C4-2B (cell line): Measurements from ENCODE around the gene SLC27A2.

Experiments
- H3K27ac ChIP-seq: fragments of 450-650 bp; 2 replicates; pipeline ENCODE4 v1.5.1; 2017
- ZFX ChIP-seq: fragments of 450-650 bp; IDR thresholded peaks from 2 replicates; pipeline ENCODE4 v1.6.1; 2017
- TF ChIP-seq, protein P1 (sequence below): fragments of 450-650 bp; conservative IDR thresholded peaks from 2 replicates; pipeline ENCODE4 v1.5.1; 2017; ENCODE audit warnings: mild to moderate bottlenecking

The SLC27A2 gene

DNA sequence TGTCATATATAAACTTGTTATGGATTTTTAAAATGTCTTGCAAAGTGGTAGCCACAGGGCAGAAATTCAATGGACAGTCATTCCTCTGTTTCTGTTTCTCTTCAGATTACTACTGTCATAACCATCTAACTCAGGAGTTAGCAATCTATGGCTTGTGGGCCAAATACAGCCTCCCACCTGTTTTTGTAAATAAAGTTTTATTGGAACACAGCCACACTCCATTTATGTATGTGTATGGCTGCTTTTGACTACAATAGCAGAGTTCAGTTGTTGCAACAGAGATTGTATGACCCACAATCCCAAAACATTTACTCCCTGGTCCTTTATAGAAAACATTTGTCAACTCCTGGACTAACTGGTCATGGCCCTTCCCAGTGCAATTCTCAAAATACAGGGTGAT is 20.0 kb downstream of the SLC27A2 start:
- no peak overlapping the region for H3K27ac ChIP-seq
- TF ChIP-seq, protein P1, sequence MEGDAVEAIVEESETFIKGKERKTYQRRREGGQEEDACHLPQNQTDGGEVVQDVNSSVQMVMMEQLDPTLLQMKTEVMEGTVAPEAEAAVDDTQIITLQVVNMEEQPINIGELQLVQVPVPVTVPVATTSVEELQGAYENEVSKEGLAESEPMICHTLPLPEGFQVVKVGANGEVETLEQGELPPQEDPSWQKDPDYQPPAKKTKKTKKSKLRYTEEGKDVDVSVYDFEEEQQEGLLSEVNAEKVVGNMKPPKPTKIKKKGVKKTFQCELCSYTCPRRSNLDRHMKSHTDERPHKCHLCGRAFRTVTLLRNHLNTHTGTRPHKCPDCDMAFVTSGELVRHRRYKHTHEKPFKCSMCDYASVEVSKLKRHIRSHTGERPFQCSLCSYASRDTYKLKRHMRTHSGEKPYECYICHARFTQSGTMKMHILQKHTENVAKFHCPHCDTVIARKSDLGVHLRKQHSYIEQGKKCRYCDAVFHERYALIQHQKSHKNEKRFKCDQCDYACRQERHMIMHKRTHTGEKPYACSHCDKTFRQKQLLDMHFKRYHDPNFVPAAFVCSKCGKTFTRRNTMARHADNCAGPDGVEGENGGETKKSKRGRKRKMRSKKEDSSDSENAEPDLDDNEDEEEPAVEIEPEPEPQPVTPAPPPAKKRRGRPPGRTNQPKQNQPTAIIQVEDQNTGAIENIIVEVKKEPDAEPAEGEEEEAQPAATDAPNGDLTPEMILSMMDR, result no peak
- TF ChIP-seq ZFX, result no peak

DNA sequence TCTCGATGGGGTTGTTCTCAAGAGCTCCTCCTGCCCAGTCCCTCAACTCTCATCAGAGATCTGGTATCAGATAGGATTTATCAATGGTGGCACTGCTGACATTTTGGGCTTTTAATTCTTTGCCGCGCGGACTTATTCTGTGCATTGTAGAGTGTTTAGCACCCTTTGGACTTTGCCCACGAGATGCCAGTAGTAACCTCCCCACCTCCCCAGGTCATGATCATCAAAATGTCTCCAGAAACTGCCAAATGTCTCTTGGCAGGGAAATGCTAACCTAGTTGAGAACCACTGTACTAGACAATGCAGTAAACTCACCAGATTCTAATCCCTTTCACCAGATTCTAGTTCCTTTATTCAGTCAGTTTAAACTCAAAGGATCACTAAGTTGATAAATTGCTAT is 24.0 kb downstream of the SLC27A2 start:
- TF ChIP-seq, protein P1, result no peak
- no peak for TF ChIP-seq ZFX
- no peak overlapping the region for H3K27ac ChIP-seq

DNA sequence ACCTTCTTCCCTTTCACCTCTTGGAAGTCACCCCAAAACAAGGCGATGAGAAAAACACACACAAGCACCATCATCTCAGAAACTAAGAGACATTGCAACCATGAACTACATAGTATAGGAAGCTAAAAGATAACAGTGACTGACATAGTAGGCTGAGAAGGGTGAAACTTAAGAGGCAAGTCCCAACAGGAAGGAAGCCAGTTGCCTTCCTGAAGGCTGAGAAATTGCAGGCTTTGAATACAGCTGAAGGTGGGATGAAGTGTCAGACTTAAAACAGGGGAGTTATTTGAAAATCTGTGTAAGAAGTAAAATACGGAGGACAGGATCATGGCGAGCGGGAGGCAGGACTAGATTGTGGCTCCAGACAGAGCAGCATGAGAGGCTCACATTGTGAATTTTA is 27.8 kb downstream of the SLC27A2 start:
- TF ChIP-seq ZFX, result no peak
- TF ChIP-seq, protein P1, result no peak
- no peak overlapping the region for H3K27ac ChIP-seq

DNA sequence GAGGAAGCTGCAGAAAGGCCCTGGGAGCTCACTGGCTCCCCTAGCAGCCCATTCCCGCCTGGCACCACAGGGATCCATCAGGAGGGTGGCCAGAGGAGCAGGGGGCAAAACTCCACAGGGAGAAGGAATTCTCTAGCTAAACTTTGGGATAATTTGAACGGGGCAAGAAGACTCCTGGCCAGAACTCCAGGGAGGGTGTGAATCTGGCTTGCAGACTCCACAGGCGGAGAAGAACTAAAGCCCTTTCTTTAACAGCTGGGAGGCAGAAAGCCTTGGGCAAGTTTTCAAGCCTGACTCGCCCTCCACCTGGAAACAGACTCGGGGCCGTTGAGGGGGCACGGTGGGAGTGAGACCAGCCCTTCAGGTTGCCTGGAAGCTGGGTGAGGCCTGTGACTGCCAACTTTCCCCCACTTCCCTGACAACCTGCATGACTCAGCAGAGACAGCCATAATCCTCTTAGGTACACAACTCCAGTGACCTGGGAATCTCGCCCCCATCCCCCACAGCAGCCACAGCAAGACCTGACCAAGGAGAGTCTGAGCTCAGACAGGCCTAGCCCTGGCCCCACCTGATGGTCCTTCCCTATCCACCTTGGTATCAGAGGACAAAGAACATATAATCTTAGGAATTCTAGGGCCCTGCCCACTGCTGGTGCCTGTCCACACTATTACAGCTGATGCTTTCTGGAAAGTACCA is 28.6 kb downstream of the SLC27A2 start:
- peak overlapping the region; percentile 3 for H3K27ac ChIP-seq
- TF ChIP-seq, protein P1, result no peak
- no peak for TF ChIP-seq ZFX

DNA sequence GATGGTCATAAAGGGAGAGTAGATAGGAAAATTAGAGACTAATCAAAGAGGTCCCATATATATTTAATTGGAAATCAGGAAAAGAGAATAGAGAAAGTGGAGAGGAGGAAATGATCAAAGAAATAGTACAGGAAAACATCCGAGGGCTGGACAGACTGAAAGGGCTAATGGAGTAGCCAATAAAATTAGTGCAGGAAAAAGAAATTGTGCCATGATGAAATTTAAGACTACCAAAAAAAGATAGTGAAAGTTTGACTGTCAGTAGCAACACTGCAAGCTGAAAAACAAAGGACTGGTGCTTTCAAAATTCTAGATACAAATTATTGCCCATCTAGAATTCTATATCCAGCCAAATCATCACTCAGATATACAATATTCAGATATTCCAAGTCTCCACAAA is 36.3 kb downstream of the SLC27A2 start:
- no peak overlapping the region for H3K27ac ChIP-seq
- TF ChIP-seq ZFX, result no peak
- TF ChIP-seq, protein P1, result no peak

DNA sequence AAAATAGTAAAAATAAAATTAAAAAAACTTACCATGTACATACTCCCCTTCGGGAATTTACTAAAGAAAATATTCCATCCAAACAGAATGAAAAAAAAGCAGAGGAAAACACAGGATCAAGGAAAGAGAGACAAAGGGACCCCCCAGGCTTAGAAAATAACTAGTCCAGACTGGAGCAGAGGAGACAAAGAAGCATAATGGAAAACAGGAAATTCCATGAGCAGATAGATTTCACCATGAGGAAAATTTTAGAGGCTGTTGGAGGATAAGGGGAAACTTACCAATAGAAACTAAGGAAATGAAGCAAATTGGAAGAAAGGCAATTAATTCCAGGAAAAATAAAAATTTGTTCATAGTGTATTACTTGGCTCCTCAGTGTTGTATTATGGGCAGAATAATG is 36.7 kb downstream of the SLC27A2 start:
- TF ChIP-seq, protein P1, result no peak
- TF ChIP-seq ZFX, result no peak
- no peak overlapping the region for H3K27ac ChIP-seq

DNA sequence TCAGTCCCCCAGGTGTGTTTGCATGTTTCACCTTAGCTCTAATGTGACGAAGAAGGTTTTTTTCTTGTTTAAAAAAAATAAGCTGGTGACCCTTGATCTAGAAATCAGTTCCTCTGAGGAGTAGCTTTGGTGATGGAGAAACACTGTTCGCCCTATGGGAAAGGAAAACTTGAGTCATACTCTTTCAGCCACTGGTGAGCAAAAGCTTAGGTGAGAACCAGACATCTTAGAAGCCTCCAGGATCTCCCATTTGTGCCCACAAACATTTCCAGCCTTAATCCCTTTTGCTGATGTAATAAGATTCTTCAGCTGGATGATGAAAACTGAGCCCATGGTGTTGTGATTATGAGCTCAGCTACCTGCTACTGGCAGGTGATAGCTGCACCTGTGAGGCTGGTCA is 37.8 kb downstream of the SLC27A2 start:
- no peak overlapping the region for H3K27ac ChIP-seq
- TF ChIP-seq, protein P1, result no peak
- TF ChIP-seq ZFX, result no peak
